ENCODE measurements around the gene ETAA1. TPM values are rescaled to one million over a fixed set of nuclear protein-coding genes. Genes with fewer than 3 reads are reported as not detected.

The ETAA1 gene
- total RNA-seq, 4 donors from 2014 or later, result 2.2 to 12.1 (median 9.6) TPM

GRCh38 chr2:67412424-67412823, 15.3 kb downstream of the ETAA1 start:
- intact Hi-C loops (cut with DNase I; ENCODE audit: low total_unique reads), result no loop called here
- Histone ChIP-seq H3K27me3 (no peaks in the 10 kb centered on the region), H3K27ac (no peak overlapping the region), H3K4me3 (no peak overlapping the region), H3K36me3 (peaks cover 0 to 14% (median 0%) of the 10 kb centered on the region in 4 donors), H3K4me1 (no peaks in the 10 kb centered on the region), H3K9me3 (no peaks in the 10 kb centered on the region)
- 96 to 100% methylated on average over 1 to 3 of the region's 3 CpGs for WGBS, 2 donors (ENCODE audit: low coverage in 1 of 2)
- DNase-seq, result no peak
- no peak for TF ChIP-seq POLR2A (IDR thresholded peaks at IDR 0.05)
- TF ChIP-seq CTCF (IDR thresholded peaks at IDR 0.05), result no peak
- no peak for TF ChIP-seq EP300 (IDR thresholded peaks at IDR 0.05; ENCODE audit: low read depth)
- no peak for TF ChIP-seq POLR2AphosphoS5 (IDR thresholded peaks at IDR 0.05)
- in situ Hi-C loops (cut with MboI; ENCODE audit: low pct_ligation_motif_present in 1 of 4, low pct_unique_long_range_greater_than_20kb in 1 of 4, low sequenced_read_pairs in 3 of 4), result no loop called here

DNA sequence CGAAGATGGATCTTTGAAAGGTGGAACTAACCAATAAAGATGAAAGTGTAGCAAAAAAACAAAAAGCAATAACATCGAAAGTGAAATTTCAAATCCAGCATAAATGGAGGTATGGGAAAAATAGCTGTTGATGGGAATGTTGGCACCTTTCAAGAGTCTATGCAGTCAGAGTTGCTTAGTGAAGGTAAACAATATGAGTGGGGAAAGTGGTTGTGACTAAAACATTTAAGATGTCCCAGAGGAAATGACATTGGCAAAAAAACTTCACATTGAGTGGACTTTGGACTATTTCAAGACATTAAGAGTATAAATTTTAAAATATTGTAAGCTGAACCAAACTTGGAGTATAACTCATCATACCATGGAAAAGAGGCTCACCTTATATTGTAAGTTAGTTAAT, 17.7 kb downstream of the ETAA1 start:
- in situ Hi-C loops (cut with MboI; ENCODE audit: low pct_ligation_motif_present in 1 of 4, low pct_unique_long_range_greater_than_20kb in 1 of 4, low sequenced_read_pairs in 3 of 4) (no loop called here), intact Hi-C loops (cut with DNase I; ENCODE audit: low total_unique reads) (no loop called here)
- no peaks in the 10 kb centered on the region for H3K9me3 ChIP-seq
- TF ChIP-seq CTCF (IDR thresholded peaks at IDR 0.05) (no peak), POLR2A (IDR thresholded peaks at IDR 0.05) (no peak), EP300 (IDR thresholded peaks at IDR 0.05; ENCODE audit: low read depth) (no peak), POLR2AphosphoS5 (IDR thresholded peaks at IDR 0.05) (no peak)
- no peak for DNase-seq
- no peak overlapping the region for H3K27ac ChIP-seq
- 79 to 86% methylated on average over 2 of the region's 2 CpGs for WGBS, 2 donors (ENCODE audit: low coverage in 1 of 2)
- H3K27me3 ChIP-seq, result no peaks in the 10 kb centered on the region
- H3K4me1 ChIP-seq, result no peaks in the 10 kb centered on the region
- H3K36me3 ChIP-seq, result peaks cover 0 to 12% (median 0%) of the 10 kb centered on the region in 4 donors
- H3K4me3 ChIP-seq, result no peak overlapping the region

GRCh38 chr2:67416136-67416535, 19.0 kb downstream of the ETAA1 start:
- intact Hi-C loops (cut with DNase I; ENCODE audit: low total_unique reads) (no loop called here), in situ Hi-C loops (cut with MboI; ENCODE audit: low pct_ligation_motif_present in 1 of 4, low pct_unique_long_range_greater_than_20kb in 1 of 4, low sequenced_read_pairs in 3 of 4) (no loop called here)
- no peak for TF ChIP-seq CTCF (IDR thresholded peaks at IDR 0.05)
- no peak for TF ChIP-seq EP300 (IDR thresholded peaks at IDR 0.05; ENCODE audit: low read depth)
- no peak for TF ChIP-seq POLR2AphosphoS5 (IDR thresholded peaks at IDR 0.05)
- no peak for TF ChIP-seq POLR2A (IDR thresholded peaks at IDR 0.05)
- Histone ChIP-seq H3K9me3 (no peaks in the 10 kb centered on the region), H3K4me3 (no peak overlapping the region), H3K27me3 (no peaks in the 10 kb centered on the region), H3K4me1 (no peaks in the 10 kb centered on the region), H3K27ac (no peak overlapping the region), H3K36me3 (no peaks in the 10 kb centered on the region)
- no peak for DNase-seq
- WGBS, 2 donors (ENCODE audit: low coverage in 1 of 2), result 89 to 97% methylated on average over 1 of the region's 1 CpG

- 60 to 88% methylated on average over 1 of the region's 1 CpG for WGBS, 2 donors (ENCODE audit: low coverage in 1 of 2)
- Histone ChIP-seq H3K9me3 (peaks cover 9 to 10% of the 10 kb centered on the region in 2 donors), H3K36me3 (no peaks in the 10 kb centered on the region), H3K4me1 (no peaks in the 10 kb centered on the region), H3K27me3 (no peaks in the 10 kb centered on the region), H3K27ac (no peak overlapping the region), H3K4me3 (no peak overlapping the region)
- in situ Hi-C loops (cut with MboI; ENCODE audit: low pct_ligation_motif_present in 1 of 4, low pct_unique_long_range_greater_than_20kb in 1 of 4, low sequenced_read_pairs in 3 of 4), result no loop called here
- TF ChIP-seq POLR2A (IDR thresholded peaks at IDR 0.05) (no peak), EP300 (IDR thresholded peaks at IDR 0.05; ENCODE audit: low read depth) (no peak), CTCF (IDR thresholded peaks at IDR 0.05) (no peak), POLR2AphosphoS5 (IDR thresholded peaks at IDR 0.05) (no peak)
- intact Hi-C loops (cut with DNase I; ENCODE audit: low total_unique reads), result no loop called here
- no peak for DNase-seq
Measured at GRCh38 chr2:67423489-67423888, 26.4 kb downstream of the ETAA1 start.

Measured in transverse colon (tissue), 4 donors.